ENCODE data around the gene MAP3K6. TPM values are rescaled to one million over a fixed set of nuclear protein-coding genes. Genes with fewer than 3 reads are reported as not detected.

The MAP3K6 gene
- total RNA-seq, 1 experiment from 2014 or later, result 7.7 TPM

GRCh38 chr1:27377760-27378495 is 11.2 kb upstream of the MAP3K6 start:
- TF ChIP-seq, protein P1, sequence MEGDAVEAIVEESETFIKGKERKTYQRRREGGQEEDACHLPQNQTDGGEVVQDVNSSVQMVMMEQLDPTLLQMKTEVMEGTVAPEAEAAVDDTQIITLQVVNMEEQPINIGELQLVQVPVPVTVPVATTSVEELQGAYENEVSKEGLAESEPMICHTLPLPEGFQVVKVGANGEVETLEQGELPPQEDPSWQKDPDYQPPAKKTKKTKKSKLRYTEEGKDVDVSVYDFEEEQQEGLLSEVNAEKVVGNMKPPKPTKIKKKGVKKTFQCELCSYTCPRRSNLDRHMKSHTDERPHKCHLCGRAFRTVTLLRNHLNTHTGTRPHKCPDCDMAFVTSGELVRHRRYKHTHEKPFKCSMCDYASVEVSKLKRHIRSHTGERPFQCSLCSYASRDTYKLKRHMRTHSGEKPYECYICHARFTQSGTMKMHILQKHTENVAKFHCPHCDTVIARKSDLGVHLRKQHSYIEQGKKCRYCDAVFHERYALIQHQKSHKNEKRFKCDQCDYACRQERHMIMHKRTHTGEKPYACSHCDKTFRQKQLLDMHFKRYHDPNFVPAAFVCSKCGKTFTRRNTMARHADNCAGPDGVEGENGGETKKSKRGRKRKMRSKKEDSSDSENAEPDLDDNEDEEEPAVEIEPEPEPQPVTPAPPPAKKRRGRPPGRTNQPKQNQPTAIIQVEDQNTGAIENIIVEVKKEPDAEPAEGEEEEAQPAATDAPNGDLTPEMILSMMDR (conservative IDR thresholded peaks at IDR 0.05), result no peak
- Histone ChIP-seq H2AK5ac (ENCODE audit: insufficient read length, low read length) (no peak overlapping the region), H3K14ac (ENCODE audit: insufficient read depth, low read length) (no peak overlapping the region), H2AFZ (ENCODE audit: low read length) (no peak overlapping the region), H3T11ph (ENCODE audit: low read length) (no peak overlapping the region), H3K27me3 (ENCODE audit: insufficient read depth, low read length) (no peaks in the 10 kb centered on the region), H3K23ac (ENCODE audit: insufficient read length, low read depth, low read length) (no peak overlapping the region), H2BK120ac (ENCODE audit: low read depth, low read length, poor library complexity, severe bottlenecking) (no peak overlapping the region), H3K56ac (ENCODE audit: insufficient read length, low read depth, low read length) (no peak overlapping the region), H2BK15ac (ENCODE audit: low read depth, low read length) (no peak overlapping the region), H3K27ac (ENCODE audit: insufficient read length, low read depth, low read length) (no peak overlapping the region), H2BK20ac (ENCODE audit: low read depth, low read length, poor library complexity, severe bottlenecking) (no peak overlapping the region), H4K8ac (replicated peaks; ENCODE audit: insufficient read length, low read depth, low read length) (no peak overlapping the region), H3K4me1 (ENCODE audit: insufficient read depth, low read length) (no peaks in the 10 kb centered on the region; the same call in 1 of the 2 replicates), H2BK12ac (ENCODE audit: insufficient read length, low read depth, low read length) (no peak overlapping the region), H4K91ac (ENCODE audit: insufficient read length, low read depth, low read length) (no peak overlapping the region), H3K79me2 (ENCODE audit: insufficient read depth, low read length) (no peaks in the 10 kb centered on the region), H3K23me2 (ENCODE audit: insufficient read length, low read depth, low read length, poor library complexity, severe bottlenecking) (peaks cover 4% of the 10 kb centered on the region), H3K79me1 (ENCODE audit: insufficient read depth, low read depth, low read length, poor library complexity, severe bottlenecking) (no peaks in the 10 kb centered on the region), H3K9ac (ENCODE audit: extremely low read depth, insufficient read length, low read length) (no peak overlapping the region), H2BK5ac (ENCODE audit: insufficient read length, low read length) (no peak overlapping the region), H4K5ac (ENCODE audit: insufficient read length, low read depth, low read length) (no peak overlapping the region), H4K20me1 (ENCODE audit: control insufficient read depth, insufficient read depth, insufficient read length) (no peaks in the 10 kb centered on the region), H3K4ac (ENCODE audit: low read depth, low read length) (no peak overlapping the region), H3K4me2 (ENCODE audit: insufficient read depth, insufficient read length, low read length) (no peak overlapping the region), H3K9me3 (ENCODE audit: control insufficient read depth, low read depth, low read length) (no peaks in the 10 kb centered on the region), H3K18ac (ENCODE audit: insufficient read length, low read depth, low read length) (no peak overlapping the region)
- Mint-ChIP-seq H3K9me3 (no peaks in the 10 kb centered on the region), H3K4me1 (peaks cover 8 to 23% of the 10 kb centered on the region in 2 experiments), H3K27ac (no peak overlapping the region), H3K4me3 (no peak overlapping the region), H3K27me3 (ENCODE audit: low read depth) (peaks cover 26% of the 10 kb centered on the region), H3K36me3 (ENCODE audit: insufficient read depth in 1 of 3, low read depth in 3 of 3) (no peaks in the 10 kb centered on the region; a peak in 1 of 7 replicates)
- no peak for DNase-seq
- no CpG with 5 or more reads among the region's 12 CpGs for WGBS (ENCODE audit: extremely low coverage, insufficient read length, low lambda C conversion rate)

Measured in H9 (cell line).